Activated CD4-positive, alpha-beta T cell treated with anti-CD3 and anti-CD28 coated beads for 36 hours (primary cell): ENCODE results near the gene FARP1. TPM values are rescaled to one million over a fixed set of nuclear protein-coding genes. Genes with fewer than 3 reads are reported as not detected.

Experiments used
- ATAC-seq: fragments of 200-7000 bp; cut with Tn5 transposase; one replicate; pipeline ENCODE4 v1.10.0; 2021; ENCODE audit warnings: mild to moderate bottlenecking, moderate library complexity
- CTCF ChIA-PET: fragments of 350-600 bp; sonication (Branson Sonifier 250); formaldehyde crosslinking; loops from one replicate; lab custom pipeline; 2021; ENCODE audit warnings: antibody characterized with exemption; lab: Charles Lee
- POLR2A ChIA-PET: fragments of 350-600 bp; sonication (Branson Sonifier 250); formaldehyde crosslinking; loops from one replicate; lab custom pipeline; 2021; ENCODE audit warnings: antibody characterized with exemption, inconsistent platforms; lab: Charles Lee
- DNase-seq: peaks from one replicate; pipeline ENCODE4 v3.0.0-alpha.2; 2020
- H3K27ac Mint-ChIP-seq: one replicate; pipeline ENCODE4 v1.8.0; 2021; ENCODE audit warnings: mixed read lengths
- H3K27me3 Mint-ChIP-seq: one replicate; pipeline ENCODE4 v1.8.0; 2021; ENCODE audit warnings: mixed read lengths
- H3K36me3 Mint-ChIP-seq: one replicate; pipeline ENCODE4 v1.8.0; 2021; ENCODE audit warnings: low read depth, mixed read lengths
- H3K4me1 Mint-ChIP-seq: one replicate; pipeline ENCODE4 v1.8.0; 2021; ENCODE audit warnings: mixed read lengths
- H3K4me3 Mint-ChIP-seq: one replicate; pipeline ENCODE4 v1.8.0; 2021; ENCODE audit warnings: mild to moderate bottlenecking, moderate library complexity, mixed read lengths
- H3K9me3 Mint-ChIP-seq: one replicate; pipeline ENCODE4 v1.8.0; 2021; ENCODE audit warnings: low read depth, mixed read lengths
- intact Hi-C, 2 experiments: fragments of 100-400 bp; cut with DNase I in 1 of 2; cut with micrococcal nuclease in 1 of 2; formaldehyde crosslinking; loops; one replicate each; pipeline versions ENCODE4 v1.14.2 to v1.15.1; 2022 to 2024; cut with DNase I, micrococcal nuclease
- total RNA-seq, 2 experiments: library from RNA; stranded (reverse); gene quantifications; one replicate each; pipeline ENCODE4 v1.2.3, GENCODE V29; 2021

Gene FARP1
- total RNA-seq, 2 experiments from 2014 or later: 0.25 to 0.40 TPM

DNA sequence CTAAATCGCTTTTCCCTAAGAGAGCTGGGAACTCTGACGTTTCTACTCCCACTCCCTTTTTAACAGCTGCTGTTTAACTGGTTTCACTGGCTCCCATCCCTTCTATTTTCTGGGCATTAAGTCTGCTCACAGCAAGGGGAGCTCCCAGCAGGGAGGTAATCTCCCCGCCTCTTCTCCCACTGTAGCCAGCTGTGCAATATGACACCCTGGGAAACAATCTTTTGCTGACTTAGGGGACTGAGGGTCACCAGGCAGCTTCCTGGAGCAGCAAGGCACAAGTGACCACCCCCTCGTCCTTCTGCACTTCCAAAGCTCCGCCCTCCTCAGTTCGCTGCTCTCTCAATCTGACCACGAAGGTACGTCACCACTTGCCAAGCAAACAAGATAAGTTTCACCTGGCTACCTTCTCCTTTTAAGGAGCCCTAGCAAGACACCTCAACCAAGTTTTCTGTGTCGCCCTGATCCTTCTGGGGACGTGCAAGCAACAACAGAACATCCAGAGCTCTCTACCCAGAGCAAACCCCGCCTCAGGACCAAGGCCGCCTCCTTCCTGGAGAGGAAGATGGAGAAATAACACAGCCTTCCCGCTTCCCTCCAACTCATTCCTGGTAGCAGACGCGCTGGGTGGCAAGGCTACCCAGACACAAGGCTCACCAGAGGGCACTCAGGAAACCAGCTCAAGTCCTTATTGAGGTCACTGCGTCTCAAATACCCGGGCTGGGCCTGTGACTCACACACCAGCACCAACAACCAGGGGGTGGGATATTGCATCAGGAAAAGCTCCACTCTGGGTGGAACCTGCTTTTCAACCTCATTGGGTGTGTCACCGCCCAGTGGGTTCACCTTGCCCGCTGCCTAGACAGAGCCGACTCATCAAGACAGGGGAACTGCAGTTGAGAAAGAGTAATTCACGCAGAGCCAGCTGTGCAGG, 341.7 kb downstream of the FARP1 start:
- POLR2A ChIA-PET: interaction anchor here (0.9 to 1.8 kb wide), 4 partner anchors 8 to 88 kb away, joined by 3 to 5 read pairs (median 3); no protein-coding TSS in a partner anchor
- H3K9me3 Mint-ChIP-seq: no peaks in the 10 kb centered on the region
- peak overlapping the region; percentile 78 for H3K27ac Mint-ChIP-seq
- no peaks in the 10 kb centered on the region for H3K27me3 Mint-ChIP-seq
- ATAC-seq (peak; percentile 74), DNase-seq (peak; percentile 85)
- no peak overlapping the region for H3K4me3 Mint-ChIP-seq
- CTCF ChIA-PET: interaction anchor here (0.6 to 1.8 kb wide), 7 partner anchors 8 to 753 kb away, joined by 3 to 11 read pairs (median 4); no protein-coding TSS in a partner anchor
- peaks cover 91% of the 10 kb centered on the region for H3K4me1 Mint-ChIP-seq
- H3K36me3 Mint-ChIP-seq: peaks cover 17% of the 10 kb centered on the region
- intact Hi-C loops: no loop called here

DNA sequence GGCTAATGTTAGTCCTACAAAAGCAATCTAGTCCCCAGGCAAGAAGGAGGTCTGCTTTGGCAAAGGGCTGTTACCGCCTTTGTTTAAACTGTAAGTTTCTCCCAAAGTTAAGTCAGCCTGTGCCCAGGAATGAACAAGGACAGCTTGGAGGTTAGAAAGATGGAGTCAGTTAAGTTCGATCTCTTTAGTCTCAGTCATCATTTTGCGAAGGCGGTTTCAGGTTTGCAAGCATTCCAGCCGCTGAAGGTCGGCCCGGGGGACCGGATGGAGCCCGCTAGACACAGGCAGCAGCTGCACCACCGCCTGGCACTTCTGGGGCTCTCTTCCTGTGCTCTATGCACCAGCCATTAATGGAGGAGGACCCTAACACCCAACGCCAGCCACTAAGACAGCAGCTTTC, 342.7 kb downstream of the FARP1 start:
- no peak for ATAC-seq
- Mint-ChIP-seq H3K27ac (peak overlapping the region; percentile 78), H3K4me1 (peaks cover 96% of the 10 kb centered on the region), H3K9me3 (no peaks in the 10 kb centered on the region), H3K4me3 (no peak overlapping the region), H3K27me3 (no peaks in the 10 kb centered on the region), H3K36me3 (peaks cover 20% of the 10 kb centered on the region)
- POLR2A ChIA-PET: interaction anchor here (1.0 to 1.8 kb wide), 3 partner anchors 9 to 56 kb away, joined by 3 to 5 read pairs (median 3); no protein-coding TSS in a partner anchor
- DNase-seq: no peak
- intact Hi-C loops: no loop called here
- CTCF ChIA-PET: interaction anchor here (0.8 to 1.8 kb wide), 6 partner anchors 9 to 557 kb away, joined by 3 to 11 read pairs (median 4); no protein-coding TSS in a partner anchor

DNA sequence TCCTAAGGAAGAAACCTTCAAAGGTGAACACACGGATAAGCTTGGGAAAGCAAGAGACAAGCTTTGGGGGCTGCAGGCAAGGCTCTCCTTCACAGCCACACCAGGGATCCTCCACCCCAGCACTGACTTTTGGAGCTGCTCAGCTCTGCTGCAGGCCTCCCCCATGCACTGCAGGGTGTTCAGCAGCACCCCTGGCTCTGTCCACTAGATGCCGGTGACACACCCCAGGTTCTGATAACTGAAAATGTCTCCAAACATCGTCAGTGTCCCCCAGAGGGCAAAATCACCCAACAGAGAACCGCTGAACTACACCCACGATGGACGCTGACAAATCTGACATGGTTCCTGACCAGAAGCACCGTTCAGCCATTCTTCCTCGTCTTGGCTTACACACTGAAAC, 343.5 kb downstream of the FARP1 start:
- H3K4me1 Mint-ChIP-seq: peaks cover 95% of the 10 kb centered on the region
- intact Hi-C loops: no loop called here

DNA sequence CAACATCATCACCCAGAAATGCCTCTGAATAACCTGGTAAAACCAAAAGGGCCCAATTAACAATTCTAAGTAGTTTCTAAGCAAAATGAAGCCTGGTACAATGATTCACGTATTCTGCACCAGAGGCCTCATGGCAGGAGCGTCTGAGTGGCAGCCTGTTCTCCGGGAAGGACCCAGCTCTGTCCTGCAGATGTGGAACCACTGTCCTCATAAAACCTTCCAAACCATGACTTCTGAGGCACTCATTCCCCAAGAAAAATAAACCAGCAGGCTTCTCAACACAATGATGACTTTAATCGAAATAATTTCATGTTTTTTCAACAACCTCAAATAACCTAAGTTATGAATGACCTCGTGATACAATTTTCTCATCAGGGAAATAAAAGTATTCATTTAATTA, 344.1 kb downstream of the FARP1 start:
- Mint-ChIP-seq H3K4me3 (no peak overlapping the region), H3K36me3 (peaks cover 22% of the 10 kb centered on the region), H3K9me3 (no peaks in the 10 kb centered on the region), H3K27me3 (no peaks in the 10 kb centered on the region), H3K4me1 (peaks cover 93% of the 10 kb centered on the region), H3K27ac (peak overlapping the region; percentile 53)
- ChIA-PET CTCF (interaction anchor here (1.0 kb wide), 1 partner anchor 44 kb away, joined by 3 read pairs; no protein-coding TSS in a partner anchor), POLR2A (no interaction called here)
- no peak for ATAC-seq
- DNase-seq: no peak
- intact Hi-C loops: no loop called here

More for the DNA sequence above, 343.5 kb downstream of the FARP1 start:
- Mint-ChIP-seq H3K36me3 (peaks cover 19% of the 10 kb centered on the region), H3K9me3 (no peaks in the 10 kb centered on the region), H3K27ac (peak overlapping the region; percentile 53), H3K27me3 (no peaks in the 10 kb centered on the region), H3K4me3 (no peak overlapping the region)
- POLR2A ChIA-PET: no interaction called here
- DNase-seq: no peak
- no peak for ATAC-seq
- CTCF ChIA-PET: interaction anchor here (0.5 to 1.0 kb wide), 3 partner anchors 45 to 556 kb away, joined by 3 to 5 read pairs (median 3); no protein-coding TSS in a partner anchor

DNA sequence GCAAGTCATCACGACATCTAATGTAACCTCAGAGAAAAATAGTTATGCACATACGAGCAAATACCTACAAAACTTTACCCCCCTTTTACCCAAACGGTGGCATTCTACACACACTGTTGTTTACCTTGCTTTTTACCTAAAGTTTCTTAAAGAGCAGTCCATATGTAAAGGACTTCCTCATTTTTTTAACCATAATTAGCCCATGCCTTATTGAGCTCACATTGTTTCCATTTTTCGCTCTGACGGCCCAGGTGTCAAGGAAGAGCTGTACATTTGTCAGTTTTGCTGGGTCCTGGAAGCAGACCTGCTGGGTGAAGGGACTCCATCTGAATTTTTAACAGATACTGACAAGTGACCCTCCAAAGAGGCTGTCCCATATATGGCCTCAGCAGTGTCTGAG, 344.6 kb downstream of the FARP1 start:
- Mint-ChIP-seq H3K4me3 (no peak overlapping the region), H3K27me3 (no peaks in the 10 kb centered on the region), H3K27ac (peak overlapping the region; percentile 58), H3K4me1 (peaks cover 93% of the 10 kb centered on the region), H3K36me3 (peaks cover 21% of the 10 kb centered on the region), H3K9me3 (no peaks in the 10 kb centered on the region)
- POLR2A ChIA-PET: no interaction called here
- no peak for ATAC-seq
- CTCF ChIA-PET: interaction anchor here (0.7 to 1.3 kb wide), 2 partner anchors 18 to 84 kb away, joined by 3 read pairs; no protein-coding TSS in a partner anchor
- intact Hi-C loops: no loop called here
- DNase-seq: no peak

DNA sequence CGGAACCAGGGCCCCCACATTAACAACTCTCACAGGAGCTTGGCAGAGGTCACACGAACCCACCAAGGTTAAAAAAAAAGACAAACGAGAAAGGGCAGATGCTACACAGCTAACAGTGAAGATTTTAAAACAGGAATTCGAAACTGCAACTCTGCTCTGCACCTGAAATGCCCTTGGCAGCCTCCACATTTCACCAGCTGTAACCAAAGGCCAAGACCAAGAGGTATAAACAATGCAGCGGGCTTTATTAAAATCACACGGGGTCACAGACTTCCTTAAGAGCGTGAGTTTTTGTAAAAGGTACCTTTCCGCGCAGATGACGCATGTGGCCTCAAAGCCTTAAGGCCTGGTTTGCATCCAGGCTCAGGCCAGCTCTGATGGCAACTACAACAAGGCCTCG, 345.8 kb downstream of the FARP1 start:
- ChIA-PET POLR2A (interaction anchor here (0.6 to 0.7 kb wide), 2 partner anchors 31 to 127 kb away, joined by 4 read pairs; no protein-coding TSS in a partner anchor), CTCF (interaction anchor here (0.6 to 1.3 kb wide), 5 partner anchors 8 to 157 kb away, joined by 3 read pairs; no protein-coding TSS in a partner anchor)
- Mint-ChIP-seq H3K27ac (no peak overlapping the region), H3K36me3 (peaks cover 21% of the 10 kb centered on the region), H3K27me3 (no peaks in the 10 kb centered on the region), H3K4me1 (peaks cover 92% of the 10 kb centered on the region), H3K4me3 (no peak overlapping the region), H3K9me3 (no peaks in the 10 kb centered on the region)
- intact Hi-C loops: no loop called here
- ATAC-seq (no peak), DNase-seq (no peak)

DNA sequence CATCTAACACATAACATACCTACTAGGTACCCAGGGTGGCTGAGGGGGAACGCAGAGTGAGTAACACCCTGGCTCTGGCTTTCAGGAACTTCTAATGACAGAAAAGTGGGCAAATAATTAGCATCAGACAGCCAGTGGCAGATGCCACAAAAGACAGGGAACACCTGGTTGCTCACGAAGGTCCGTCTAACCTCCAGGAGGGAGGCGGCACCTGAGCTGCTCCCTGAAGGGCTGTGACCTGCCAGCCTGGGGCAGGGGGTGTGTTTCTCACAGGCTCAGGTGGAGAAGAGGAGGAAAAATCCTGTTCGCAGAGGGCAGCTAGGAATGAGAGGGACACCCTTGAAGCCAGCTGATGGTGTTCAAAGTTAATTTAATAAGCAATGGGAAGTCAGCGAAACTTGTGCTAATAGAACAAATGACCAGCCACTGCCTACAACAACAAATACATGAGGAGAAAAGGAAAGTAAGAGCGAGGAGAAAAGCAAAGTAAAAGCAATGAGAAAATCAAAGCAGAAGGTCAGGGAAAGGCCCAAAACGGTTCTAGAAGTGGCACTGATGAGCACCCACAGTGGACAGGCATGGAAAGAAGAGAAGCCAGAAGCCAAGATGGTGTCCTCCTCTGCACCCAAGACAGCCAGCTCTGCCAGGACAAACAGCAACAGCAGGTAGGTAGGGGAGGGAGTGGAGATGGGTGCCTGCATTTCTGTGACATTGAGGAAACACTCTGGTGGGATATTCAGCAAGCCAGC, 346.7 kb downstream of the FARP1 start:
- intact Hi-C loops: no loop called here
- no peaks in the 10 kb centered on the region for H3K27me3 Mint-ChIP-seq
- DNase-seq (no peak), ATAC-seq (no peak)
- CTCF ChIA-PET: no interaction called here
- POLR2A ChIA-PET: no interaction called here
- peaks cover 24% of the 10 kb centered on the region for H3K36me3 Mint-ChIP-seq
- H3K4me3 Mint-ChIP-seq: no peak overlapping the region
- H3K27ac Mint-ChIP-seq: peak overlapping the region; percentile 34
- H3K4me1 Mint-ChIP-seq: peaks cover 86% of the 10 kb centered on the region
- H3K9me3 Mint-ChIP-seq: no peaks in the 10 kb centered on the region

DNA sequence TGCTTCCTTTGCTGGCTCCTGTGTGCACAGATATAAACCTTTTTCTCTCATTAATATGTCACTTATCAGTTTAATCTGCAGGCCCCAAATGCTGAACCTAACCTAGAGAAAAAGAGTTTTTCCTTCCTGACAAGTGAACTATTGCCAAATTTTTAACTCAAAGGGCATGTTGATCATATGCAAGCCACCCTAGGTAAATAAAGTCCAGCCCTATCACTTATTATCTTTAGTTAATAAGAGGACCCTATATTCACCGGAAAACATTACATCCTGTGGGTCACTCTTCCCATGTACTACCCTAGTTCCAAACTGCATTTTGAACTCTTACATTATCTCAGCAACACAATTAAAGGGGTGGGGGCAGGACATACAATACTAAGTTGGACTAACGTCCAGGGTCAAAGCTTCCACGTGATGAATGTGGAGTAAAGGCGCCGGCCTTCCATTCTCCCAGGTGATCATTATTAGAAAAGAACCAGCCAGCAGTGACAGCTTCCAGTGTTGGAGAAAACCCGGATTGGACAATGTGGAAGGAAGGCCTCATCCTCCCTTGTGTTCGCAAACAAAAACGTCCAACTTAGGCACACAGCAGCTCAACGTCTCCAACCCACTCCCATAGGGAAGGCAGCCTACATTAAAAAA, 347.4 kb downstream of the FARP1 start:
- intact Hi-C loops: no loop called here
- peaks cover 22% of the 10 kb centered on the region for H3K36me3 Mint-ChIP-seq
- peaks cover 81% of the 10 kb centered on the region for H3K4me1 Mint-ChIP-seq
- ATAC-seq (no peak), DNase-seq (no peak)
- no peaks in the 10 kb centered on the region for H3K9me3 Mint-ChIP-seq
- CTCF ChIA-PET: interaction anchor here (0.5 kb wide), 1 partner anchor 45 kb away, joined by 3 read pairs; no protein-coding TSS in a partner anchor
- no peak overlapping the region for H3K27ac Mint-ChIP-seq
- POLR2A ChIA-PET: no interaction called here
- H3K4me3 Mint-ChIP-seq: no peak overlapping the region
- no peaks in the 10 kb centered on the region for H3K27me3 Mint-ChIP-seq

DNA sequence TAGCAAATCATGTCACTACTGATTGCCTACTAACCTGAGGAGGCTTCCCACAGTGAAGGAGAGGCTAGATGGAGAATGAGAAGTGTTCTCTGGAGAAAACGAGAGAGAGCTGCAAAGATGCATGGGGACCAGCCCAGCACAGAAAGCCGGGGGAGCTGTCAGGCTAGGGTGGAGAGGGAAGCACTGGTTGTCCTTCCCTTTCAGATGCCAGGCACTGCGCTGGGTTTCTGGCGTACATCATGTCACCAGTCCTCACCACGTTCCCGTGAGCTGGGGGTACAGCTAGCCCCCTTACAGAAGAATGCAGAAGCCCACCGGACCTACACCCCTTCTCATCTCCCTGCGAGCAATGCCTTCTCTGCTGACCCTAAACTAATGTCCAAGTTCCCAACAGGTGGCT, 348.0 kb downstream of the FARP1 start:
- H3K9me3 Mint-ChIP-seq: no peaks in the 10 kb centered on the region

DNA sequence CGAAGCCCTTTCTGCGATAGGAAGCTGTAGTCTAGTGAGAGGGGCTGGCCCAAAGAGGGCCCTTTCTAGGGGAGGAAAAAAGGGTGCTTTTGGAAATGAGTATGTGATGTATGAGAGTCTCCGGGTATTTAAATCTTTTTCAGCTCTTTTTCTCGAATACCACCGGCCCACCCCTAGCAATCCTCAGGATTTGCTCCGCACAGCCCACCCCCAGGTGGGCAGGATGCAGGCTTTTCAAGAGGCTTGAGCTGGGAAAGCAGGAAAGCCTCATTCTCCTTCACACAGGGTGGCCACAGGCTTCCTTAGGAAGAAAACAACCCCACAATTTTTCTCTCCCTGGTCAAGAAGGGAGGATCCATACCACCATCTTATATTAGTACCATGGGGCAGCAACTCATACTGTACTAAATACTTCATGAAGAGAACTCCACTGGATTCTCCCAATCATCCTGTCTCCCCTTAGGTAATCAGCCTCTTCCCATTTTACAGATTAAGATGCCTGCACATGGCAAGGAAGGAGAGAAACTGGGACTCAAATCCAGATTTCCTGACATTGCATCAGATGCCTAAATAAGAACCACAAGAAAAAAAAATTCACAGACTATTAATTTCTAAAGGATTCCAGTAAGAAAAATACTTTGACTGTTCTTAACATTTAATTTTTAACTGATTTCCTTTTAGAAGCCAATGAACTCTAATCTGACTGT, 349.6 kb downstream of the FARP1 start:
- DNase-seq (no peak), ATAC-seq (no peak)
- H3K36me3 Mint-ChIP-seq: peaks cover 22% of the 10 kb centered on the region
- H3K4me3 Mint-ChIP-seq: no peak overlapping the region
- H3K27me3 Mint-ChIP-seq: no peaks in the 10 kb centered on the region
- H3K4me1 Mint-ChIP-seq: peaks cover 81% of the 10 kb centered on the region
- ChIA-PET POLR2A (no interaction called here), CTCF (no interaction called here)
- peak overlapping the region; percentile 77 for H3K27ac Mint-ChIP-seq
- intact Hi-C loops: no loop called here
- no peaks in the 10 kb centered on the region for H3K9me3 Mint-ChIP-seq

More for the DNA sequence above, 348.0 kb downstream of the FARP1 start:
- no peaks in the 10 kb centered on the region for H3K27me3 Mint-ChIP-seq
- H3K36me3 Mint-ChIP-seq: peaks cover 22% of the 10 kb centered on the region
- no peak for ATAC-seq
- H3K4me1 Mint-ChIP-seq: peaks cover 79% of the 10 kb centered on the region
- intact Hi-C loops: no loop called here
- ChIA-PET POLR2A (interaction anchor here (0.7 kb wide), 1 partner anchor 86 kb away, joined by 9 read pairs; no protein-coding TSS in a partner anchor), CTCF (interaction anchor here (0.5 kb wide), 1 partner anchor 62 kb away, joined by 3 read pairs; no protein-coding TSS in a partner anchor)
- H3K27ac Mint-ChIP-seq: peak overlapping the region; percentile 19
- no peak for DNase-seq
- H3K4me3 Mint-ChIP-seq: no peak overlapping the region
